K562 (cell line): ENCODE measurements around the gene LTBP2. TPM values are rescaled to one million over a fixed set of nuclear protein-coding genes. Genes with fewer than 3 reads are reported as not detected.

ENCODE experiments used
- ATAC-seq: fragments of 200-7000 bp; cut with Tn5 transposase; 3 replicates; pipeline ENCODE4 v1.9.1; 2020; ENCODE audit warnings: moderate library complexity
- BruUV-seq: library from RNA; stranded (reverse); fragments of 400-500 nt; replicated peaks from 2 replicates; lab custom pipeline; 2021; lab: Mats Ljungman, UMichigan
- CTCF ChIA-PET: fragments of 300-600 bp; formaldehyde crosslinking; extraction: SDS; loops from one replicate; lab custom pipeline; 2021; ENCODE audit warnings: low intra/inter-chr PET ratio; lab: Yijun Ruan, JAX
- POLR2A ChIA-PET: fragments of 300-600, 350-650 bp; sonication (Branson Sonifier 250); formaldehyde crosslinking; extraction: SDS; loops from one replicate; lab custom pipeline; 2021; ENCODE audit warnings: antibody characterized with exemption, inconsistent platforms; lab: Yijun Ruan, JAX
- DNase-seq, 4 experiments: peaks; one replicate each; pipeline versions ENCODE4 v3.0.0 to v3.0.0-alpha.2; 2011 to 2018; ENCODE audit warnings: low spot score in 3 of 4, mixed read lengths in 3 of 4; ENCODE audit errors: extremely low read depth in 1 of 4
- FAIRE-seq: peaks from 2 replicates; lab custom pipeline; 2011; peaks lifted over from hg19 to GRCh38; lab: Jason Lieb, UNC
- H2AFZ ChIP-seq: 2 replicates; pipeline ENCODE4 v1.6.0; 2011; ENCODE audit warnings: low read depth, low read length, control low read depth, inconsistent platforms
- H3K27ac ChIP-seq: fragments of 200-600 bp; 3 replicates; pipeline ENCODE4 v1.8.0; 2011; ENCODE audit warnings: low read depth, mild to moderate bottlenecking, control low read depth, inconsistent platforms, low read length, moderate library complexity, mixed read lengths; ENCODE audit errors: extremely low read depth
- H3K27me3 ChIP-seq, 2 experiments: fragments of 300-600 bp in 1 of 2; 2 replicates in 1 of 2; 3 replicates in 1 of 2; pipeline versions ENCODE4 v1.6.0 to v1.8.0; 2011; ENCODE audit warnings: inconsistent platforms in 2 of 2, low read length in 2 of 2, mild to moderate bottlenecking in 1 of 2, mixed read lengths in 1 of 2, moderate library complexity in 1 of 2; ENCODE audit not compliant: control insufficient read depth in 2 of 2, insufficient read depth in 2 of 2
- H3K36me3 ChIP-seq: fragments of 300-600 bp; 3 replicates; pipeline ENCODE4 v1.8.0; 2011; ENCODE audit warnings: mild to moderate bottlenecking, low read length, inconsistent platforms; ENCODE audit not compliant: control insufficient read depth, insufficient read depth
- H3K4me1 ChIP-seq, 2 experiments: fragments of 200-600 bp in 1 of 2; replicated peaks in 1 of 2; 2 replicates in 1 of 2; 3 replicates in 1 of 2; pipeline versions ENCODE4 v1.5.1 to v1.8.0; 2011; ENCODE audit warnings: inconsistent platforms in 2 of 2, low read length in 2 of 2, mild to moderate bottlenecking in 1 of 2, mixed read lengths in 1 of 2, moderate library complexity in 1 of 2; ENCODE audit not compliant: control insufficient read depth in 2 of 2, insufficient read depth in 2 of 2
- H3K4me2 ChIP-seq: 2 replicates; pipeline ENCODE4 v1.6.1; 2011; ENCODE audit warnings: low read length, control low read depth, inconsistent platforms, mixed read lengths; ENCODE audit not compliant: insufficient read depth
- H3K4me3 ChIP-seq: fragments of 200-600 bp; sonication (generic), shearing (Covaris generic); 2 replicates; pipeline ENCODE4 v1.5.1; 2016; ENCODE audit warnings: control low read depth, inconsistent platforms
- H3K79me2 ChIP-seq: fragments of 200-600 bp; 3 replicates; pipeline ENCODE4 v1.8.0; 2011; ENCODE audit warnings: low read length, inconsistent platforms; ENCODE audit not compliant: control insufficient read depth, insufficient read depth
- H3K9ac ChIP-seq, 2 experiments: 2 replicates each; pipeline versions ENCODE4 v1.6.0 to v1.6.1; 2011; ENCODE audit warnings: low read depth in 2 of 2, low read length in 2 of 2, control low read depth in 1 of 2, inconsistent platforms in 1 of 2, mild to moderate bottlenecking in 1 of 2, mixed read lengths in 1 of 2; ENCODE audit not compliant: insufficient read depth in 1 of 2
- H3K9me1 ChIP-seq: one replicate; pipeline ENCODE4 v1.6.0; 2011; ENCODE audit warnings: inconsistent platforms, mild to moderate bottlenecking, low read length, moderate library complexity; ENCODE audit not compliant: control insufficient read depth, insufficient read depth
- H3K9me3 ChIP-seq: replicated peaks from 2 replicates; pipeline ENCODE4 v1.5.1; 2011; ENCODE audit warnings: low read depth, low read length, inconsistent platforms; ENCODE audit not compliant: control insufficient read depth, insufficient read depth
- H4K20me1 ChIP-seq: replicated peaks from 2 replicates; pipeline ENCODE4 v1.6.1; 2011; ENCODE audit warnings: low read length, inconsistent platforms, mixed read lengths; ENCODE audit not compliant: control insufficient read depth, insufficient read depth
- HSF4 ChIP-seq: fragments of 250-450 bp; sonication (Bioruptor Pico); IDR thresholded peaks from 2 replicates; pipeline ENCODE4 v2.1.2; 2022; ENCODE audit warnings: mild to moderate bottlenecking, moderate library complexity, borderline replicate concordance
- PTBP1 ChIP-seq: fragments of 200-400 bp; formaldehyde crosslinking; IDR thresholded peaks from 2 replicates; pipeline ENCODE4 v1.6.1; 2017; ENCODE audit warnings: low read depth, low read length
- TAF15 ChIP-seq: fragments of 200-400 bp; formaldehyde crosslinking; IDR thresholded peaks from 2 replicates; pipeline ENCODE4 v1.6.1; 2017; ENCODE audit warnings: mild to moderate bottlenecking, low read depth, low read length, moderate library complexity
- ZBTB1 ChIP-seq: sonication (generic); formaldehyde crosslinking; IDR thresholded peaks from 2 replicates; pipeline ENCODE4 v1.8.1; 2023; ENCODE audit warnings: missing genetic modification reagents, low read depth, mild to moderate bottlenecking, borderline replicate concordance
- ZNF133 ChIP-seq: fragments of 250-450 bp; sonication (Bioruptor Pico); IDR thresholded peaks from 2 replicates; pipeline ENCODE4 v1.4.0; 2020; ENCODE audit warnings: mild to moderate bottlenecking
- ZNF778 ChIP-seq: fragments of 450-650 bp; formaldehyde crosslinking; IDR thresholded peaks from 2 replicates; pipeline ENCODE4 v1.4.0; 2020; ENCODE audit warnings: mild to moderate bottlenecking, moderate library complexity
- WGBS: fragments of 100-300 bp; shearing (Covaris generic); methylation state at CpG from one replicate; pipeline ENCODE4 v1.1.6; 2016; ENCODE audit warnings: low coverage, mixed read lengths; ENCODE audit not compliant: insufficient coverage; ENCODE audit errors: missing lambda C conversion rate; 5-methylcytosine and 5-hydroxymethylcytosine counted together
- in situ Hi-C: fragments of 300-500 bp; cut with MboI; formaldehyde crosslinking; loops from 4 replicates; pipeline ENCODE4 v1.15.0; 2018; ENCODE audit warnings: inconsistent platforms, mixed read lengths
- intact Hi-C: fragments of 100-400 bp; cut with micrococcal nuclease; formaldehyde crosslinking; loops from 2 replicates; pipeline ENCODE4 v1.14.2; 2022
- polyA plus RNA-seq, 8 experiments: library from polyadenylated mRNA; depleted of rRNA in 4 of 8; stranded (reverse) in 5 of 8; unstranded in 3 of 8; fragments of >200 nt; fragmentation: Nextera tagmentation in 2 of 8; fragmentation: Illumina TruSeq in 1 of 8; extraction: Ambion mirVana in 2 of 8; extraction: Trizol in 1 of 8; gene quantifications; 2 replicates each; pipeline versions ENCODE4 v1.2.1 to v1.2.3, GENCODE V29; 2011 to 2014; ENCODE audit warnings: inconsistent platforms in 1 of 8, missing spikeins in 1 of 8
- total RNA-seq, 7 experiments: library from RNA; depleted of rRNA in 6 of 7; stranded (reverse); fragments of >200 nt in 6 of 7; fragmentation: Illumina TruSeq in 2 of 7; extraction: Trizol in 2 of 7; gene quantifications; 2 replicates each; pipeline versions ENCODE4 v1.2.1 to v1.2.3, GENCODE V29; 2011 to 2021; ENCODE audit warnings: low replicate concordance in 1 of 7
- TF ChIP-seq, protein P1 (sequence below): fragments of 450-650 bp; IDR thresholded peaks from one replicate; pipeline ENCODE4 v1.6.1; 2018; ENCODE audit warnings: mild to moderate bottlenecking, moderate library complexity; ENCODE audit not compliant: partially characterized antibody
- TF ChIP-seq, protein P2 (sequence below): sonication (generic); IDR thresholded peaks from 2 replicates; pipeline ENCODE4 v1.6.1; 2016

The LTBP2 gene
- total and polyA plus RNA-seq, 9 of the 15 experiments (the other 6 are each of a cell fraction or from before 2014, with no cell fraction given), result under 0.01 to 0.18 (median 0.03) TPM; not detected in 3

DNA sequence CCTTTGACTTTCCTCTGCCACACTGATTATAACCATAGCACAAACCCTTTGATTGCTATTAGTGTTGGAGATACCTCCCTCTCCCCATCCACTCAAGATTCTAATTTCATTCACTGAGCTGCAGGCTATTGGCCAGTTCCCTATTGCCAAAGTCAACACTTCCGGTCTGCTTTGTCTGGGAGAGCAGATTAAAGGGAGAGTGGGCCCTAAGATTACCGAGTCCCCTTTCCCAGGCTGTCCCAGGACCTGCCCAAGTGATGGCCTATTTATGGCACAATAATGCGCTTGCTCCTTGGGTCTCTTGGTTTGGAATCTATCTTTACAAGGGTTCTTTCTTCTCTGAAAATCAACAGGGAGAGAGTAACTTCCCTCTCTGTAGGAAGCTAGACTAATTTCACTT lies 42.9 kb upstream of the LTBP2 start:
- Histone ChIP-seq H3K9ac (no peak overlapping the region), H3K79me2 (no peaks in the 10 kb centered on the region), H3K9me1 (peaks cover 3% of the 10 kb centered on the region), H3K9me3 (no peaks in the 10 kb centered on the region), H3K36me3 (no peaks in the 10 kb centered on the region; the same call in 2 of the 3 replicates), H3K27me3 (no peaks in the 10 kb centered on the region), H3K4me3 (no peak overlapping the region), H3K4me2 (no peak overlapping the region), H3K4me1 (peaks cover 0 to 3% of the 10 kb centered on the region in 2 experiments; a peak in 2 of 5 replicates), H3K27ac (no peak overlapping the region), H2AFZ (no peak overlapping the region), H4K20me1 (no peaks in the 10 kb centered on the region)
- no peak for TF ChIP-seq ZBTB1 (CRISPR knock-in tag)
- TF ChIP-seq PTBP1, result no peak
- DNase-seq, result no peak
- FAIRE-seq, result no peak
- no peak for ATAC-seq
- BruUV-seq, result no TSS peak
- intact Hi-C loops, result no loop called here
- ChIA-PET CTCF (no interaction called here), POLR2A (interaction anchor here (1.2 to 1.3 kb wide), 2 partner anchors 12 to 17 kb away, joined by 3 to 4 read pairs; no protein-coding TSS in a partner anchor)
- 85% methylated on average over 3 of the region's 3 CpGs for WGBS
- in situ Hi-C loops, result no loop called here

DNA sequence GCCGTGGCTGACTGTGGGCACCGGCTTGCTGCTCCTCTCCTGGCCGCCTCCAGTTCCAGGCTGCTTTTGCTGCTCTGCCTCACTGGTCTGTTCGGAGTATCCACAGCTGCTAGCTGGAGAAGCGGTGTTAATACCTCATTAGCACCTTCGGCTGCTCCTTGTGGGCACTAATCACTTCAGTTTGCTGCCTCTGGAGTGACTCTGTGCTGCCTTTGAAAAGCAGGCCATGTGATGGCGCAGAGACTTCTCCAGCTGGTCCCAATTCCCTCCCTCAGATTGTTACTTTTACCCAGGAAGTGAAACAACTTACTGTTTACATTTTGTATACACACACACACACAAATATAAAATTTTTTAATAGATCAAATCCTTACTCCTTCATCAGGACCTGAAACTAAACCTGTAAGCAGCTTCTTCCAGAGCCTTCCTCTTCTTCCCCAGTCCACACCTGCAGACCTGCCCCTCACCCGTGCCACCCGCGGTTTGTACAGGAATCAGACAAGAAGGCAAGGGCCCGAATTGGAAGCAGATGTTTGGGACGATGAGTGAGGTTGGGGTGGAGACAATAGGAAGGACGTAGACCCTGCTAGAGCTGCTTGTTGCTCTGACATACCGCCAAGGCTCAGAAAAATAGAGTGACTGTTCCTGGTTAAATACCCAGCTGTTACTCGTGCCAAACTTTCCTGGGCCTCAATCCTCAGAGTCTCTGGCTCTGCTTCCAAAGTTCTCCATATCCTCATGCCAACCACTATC lies 41.5 kb upstream of the LTBP2 start:
- Histone ChIP-seq H3K4me1 (peaks cover 0 to 3% of the 10 kb centered on the region in 2 experiments; a peak in 3 of 5 replicates), H3K79me2 (no peaks in the 10 kb centered on the region), H3K36me3 (no peaks in the 10 kb centered on the region), H2AFZ (no peak overlapping the region), H3K27me3 (no peaks in the 10 kb centered on the region), H3K9me3 (no peaks in the 10 kb centered on the region), H3K9ac (no peak overlapping the region), H3K9me1 (peaks cover 3% of the 10 kb centered on the region), H3K4me3 (no peak overlapping the region), H3K27ac (no peak overlapping the region), H3K4me2 (no peak overlapping the region), H4K20me1 (no peaks in the 10 kb centered on the region)
- FAIRE-seq (no peak), ATAC-seq (no peak), DNase-seq (no peak)
- CTCF ChIA-PET, result no interaction called here
- intact Hi-C loops (no loop called here), in situ Hi-C loops (no loop called here)
- 82% methylated on average over 11 of the region's 15 CpGs for WGBS
- BruUV-seq, result no TSS peak
- no peak for TF ChIP-seq ZNF778
- no peak for TF ChIP-seq TAF15
- TF ChIP-seq, protein P1, sequence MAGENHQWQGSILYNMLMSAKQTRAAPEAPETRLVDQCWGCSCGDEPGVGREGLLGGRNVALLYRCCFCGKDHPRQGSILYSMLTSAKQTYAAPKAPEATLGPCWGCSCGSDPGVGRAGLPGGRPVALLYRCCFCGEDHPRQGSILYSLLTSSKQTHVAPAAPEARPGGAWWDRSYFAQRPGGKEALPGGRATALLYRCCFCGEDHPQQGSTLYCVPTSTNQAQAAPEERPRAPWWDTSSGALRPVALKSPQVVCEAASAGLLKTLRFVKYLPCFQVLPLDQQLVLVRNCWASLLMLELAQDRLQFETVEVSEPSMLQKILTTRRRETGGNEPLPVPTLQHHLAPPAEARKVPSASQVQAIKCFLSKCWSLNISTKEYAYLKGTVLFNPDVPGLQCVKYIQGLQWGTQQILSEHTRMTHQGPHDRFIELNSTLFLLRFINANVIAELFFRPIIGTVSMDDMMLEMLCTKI, result no peak
- TF ChIP-seq, protein P2, sequence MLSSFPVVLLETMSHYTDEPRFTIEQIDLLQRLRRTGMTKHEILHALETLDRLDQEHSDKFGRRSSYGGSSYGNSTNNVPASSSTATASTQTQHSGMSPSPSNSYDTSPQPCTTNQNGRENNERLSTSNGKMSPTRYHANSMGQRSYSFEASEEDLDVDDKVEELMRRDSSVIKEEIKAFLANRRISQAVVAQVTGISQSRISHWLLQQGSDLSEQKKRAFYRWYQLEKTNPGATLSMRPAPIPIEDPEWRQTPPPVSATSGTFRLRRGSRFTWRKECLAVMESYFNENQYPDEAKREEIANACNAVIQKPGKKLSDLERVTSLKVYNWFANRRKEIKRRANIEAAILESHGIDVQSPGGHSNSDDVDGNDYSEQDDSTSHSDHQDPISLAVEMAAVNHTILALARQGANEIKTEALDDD, result no peak
- no peak for TF ChIP-seq ZNF133 (CRISPR knock-in tag)
- TF ChIP-seq HSF4, result no peak
- POLR2A ChIA-PET, result no interaction called here
